Choroid plexus epithelial cell (primary cell): ENCODE results near the gene STEAP1B.
"Not testable (repeated sequence)": the region's sequence is repeated elsewhere in the genome, so short reads cannot be mapped to it uniquely, and the experiment has no call there.

Experiments
- DNase-seq: peaks from one replicate; pipeline ENCODE4 v3.0.0-alpha.2; 2010; ENCODE audit warnings: low read depth
- H3K4me3 ChIP-seq: 2 replicates; pipeline ENCODE4 v1.5.1; 2011; ENCODE audit warnings: low read depth, mild to moderate bottlenecking, control low read depth, low read length, moderate library complexity
- TF ChIP-seq, protein P1 (sequence below): conservative IDR thresholded peaks from 2 replicates; pipeline ENCODE4 v1.5.1; 2011; ENCODE audit warnings: low read depth, mild to moderate bottlenecking, control low read depth, inconsistent platforms, low read length, moderate library complexity

The STEAP1B gene

DNA sequence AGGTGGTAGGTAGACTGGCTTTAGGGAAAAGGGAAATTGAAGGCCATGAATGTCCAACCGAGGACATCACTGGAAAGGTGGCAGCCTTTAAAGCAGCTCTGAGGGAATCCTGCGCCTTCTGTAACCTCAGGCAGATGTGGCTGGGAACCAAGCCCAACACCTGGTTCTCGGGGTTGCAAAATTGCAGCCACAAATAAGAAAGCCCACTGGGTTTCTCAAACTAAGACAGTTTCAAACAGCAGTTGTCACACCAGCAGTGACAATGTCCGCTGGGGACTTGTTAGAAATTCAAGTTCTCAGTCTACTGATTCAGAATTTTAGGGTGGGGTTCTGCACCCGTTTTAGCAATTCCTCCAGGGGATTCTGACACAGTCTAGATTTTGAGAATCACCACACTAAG is 42.7 kb upstream of the STEAP1B start:
- H3K4me3 ChIP-seq = no peak overlapping the region
- TF ChIP-seq, protein P1, sequence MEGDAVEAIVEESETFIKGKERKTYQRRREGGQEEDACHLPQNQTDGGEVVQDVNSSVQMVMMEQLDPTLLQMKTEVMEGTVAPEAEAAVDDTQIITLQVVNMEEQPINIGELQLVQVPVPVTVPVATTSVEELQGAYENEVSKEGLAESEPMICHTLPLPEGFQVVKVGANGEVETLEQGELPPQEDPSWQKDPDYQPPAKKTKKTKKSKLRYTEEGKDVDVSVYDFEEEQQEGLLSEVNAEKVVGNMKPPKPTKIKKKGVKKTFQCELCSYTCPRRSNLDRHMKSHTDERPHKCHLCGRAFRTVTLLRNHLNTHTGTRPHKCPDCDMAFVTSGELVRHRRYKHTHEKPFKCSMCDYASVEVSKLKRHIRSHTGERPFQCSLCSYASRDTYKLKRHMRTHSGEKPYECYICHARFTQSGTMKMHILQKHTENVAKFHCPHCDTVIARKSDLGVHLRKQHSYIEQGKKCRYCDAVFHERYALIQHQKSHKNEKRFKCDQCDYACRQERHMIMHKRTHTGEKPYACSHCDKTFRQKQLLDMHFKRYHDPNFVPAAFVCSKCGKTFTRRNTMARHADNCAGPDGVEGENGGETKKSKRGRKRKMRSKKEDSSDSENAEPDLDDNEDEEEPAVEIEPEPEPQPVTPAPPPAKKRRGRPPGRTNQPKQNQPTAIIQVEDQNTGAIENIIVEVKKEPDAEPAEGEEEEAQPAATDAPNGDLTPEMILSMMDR = no peak
- no peak for DNase-seq

DNA sequence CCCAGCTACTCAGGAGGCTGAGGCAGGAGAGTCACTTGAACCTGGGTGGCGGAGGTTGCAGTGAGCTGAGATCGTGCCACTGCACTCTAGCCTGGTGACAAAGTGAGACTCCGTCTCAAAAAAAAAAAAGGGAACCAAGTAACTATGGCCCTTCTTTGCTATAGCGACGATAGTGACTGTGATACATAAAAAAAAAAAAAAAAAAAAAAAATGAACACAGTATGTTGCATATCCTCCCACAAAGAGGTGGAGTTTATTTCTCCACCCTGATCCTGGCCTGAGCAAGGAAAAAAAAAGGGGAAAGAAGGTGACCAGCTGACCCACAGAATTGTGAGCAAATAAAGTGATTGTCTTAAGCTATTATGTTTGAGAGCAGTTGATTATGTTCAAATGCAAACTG is 42.3 kb upstream of the STEAP1B start:
- TF ChIP-seq, protein P1 = no peak
- DNase-seq = no peak
- no peak overlapping the region for H3K4me3 ChIP-seq

DNA sequence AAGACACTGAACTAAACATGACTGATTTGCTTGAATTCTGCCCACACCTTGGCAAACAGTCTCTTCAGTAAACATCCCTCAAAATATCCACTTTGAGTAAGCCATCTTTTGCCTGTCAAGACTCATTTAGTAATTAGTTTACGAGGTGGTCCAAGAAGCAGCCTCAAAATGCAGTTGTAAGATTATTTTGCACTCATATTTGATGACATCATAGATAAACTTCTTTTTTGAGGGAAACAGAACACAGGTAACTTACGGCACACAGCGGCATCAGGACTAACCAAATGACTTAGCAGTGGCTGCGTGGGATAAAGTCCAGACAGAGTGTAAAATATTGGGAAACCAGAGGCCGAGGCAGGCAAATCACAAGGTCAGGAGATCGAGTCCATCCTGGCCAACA is 41.8 kb upstream of the STEAP1B start:
- no peak overlapping the region for H3K4me3 ChIP-seq
- no peak for DNase-seq
- TF ChIP-seq, protein P1 = no peak

DNA sequence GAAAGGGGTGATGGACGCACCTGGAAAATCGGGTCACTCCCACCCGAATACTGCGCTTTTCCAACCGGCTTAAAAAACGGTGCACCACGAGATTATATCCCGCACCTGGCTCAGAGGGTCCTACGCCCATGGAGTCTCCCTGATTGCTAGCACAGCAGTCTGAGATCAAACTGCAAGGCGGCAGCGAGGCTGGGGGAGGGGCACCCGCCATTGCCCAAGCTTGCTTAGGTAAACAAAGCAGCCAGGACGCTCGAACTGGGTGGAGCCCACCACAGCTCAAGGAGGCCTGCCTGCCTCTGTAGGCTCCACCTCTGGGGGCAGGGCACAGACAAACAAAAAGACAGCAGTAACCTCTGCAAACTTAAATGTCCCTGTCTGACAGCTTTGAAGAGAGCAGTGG is 28.5 kb upstream of the STEAP1B start:
- DNase-seq, H3K4me3 ChIP-seq: not testable (repeated sequence)

DNA sequence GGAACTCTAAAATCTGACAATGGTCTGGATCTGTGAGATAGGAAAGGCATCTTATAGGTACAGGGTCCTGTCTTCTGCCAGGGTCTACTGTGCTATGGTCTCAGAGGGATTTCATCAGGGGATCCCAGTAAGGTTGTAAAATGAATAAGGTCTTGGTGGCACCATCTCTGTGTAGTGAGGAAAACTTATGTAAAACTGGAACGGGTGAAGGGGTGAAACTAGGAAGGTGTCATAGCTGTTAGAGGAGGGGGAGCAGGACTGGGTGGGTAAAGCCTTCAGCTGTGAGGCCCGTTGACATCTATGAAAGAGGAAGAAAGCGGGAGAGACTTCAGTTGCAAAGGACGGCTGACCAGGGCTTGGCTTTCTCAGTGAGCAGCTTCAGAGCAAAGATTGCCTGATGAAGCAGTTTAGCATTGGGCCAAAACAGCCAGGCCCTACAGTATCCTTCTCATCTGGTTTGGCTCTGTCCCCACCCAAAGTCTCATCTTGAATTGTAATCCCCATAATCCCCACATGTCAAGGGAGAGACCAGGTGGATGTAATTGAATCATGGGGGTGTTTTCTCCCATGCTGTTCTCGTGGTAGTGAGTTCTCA is 24.5 kb upstream of the STEAP1B start:
- H3K4me3 ChIP-seq, DNase-seq: not testable (repeated sequence)

DNA sequence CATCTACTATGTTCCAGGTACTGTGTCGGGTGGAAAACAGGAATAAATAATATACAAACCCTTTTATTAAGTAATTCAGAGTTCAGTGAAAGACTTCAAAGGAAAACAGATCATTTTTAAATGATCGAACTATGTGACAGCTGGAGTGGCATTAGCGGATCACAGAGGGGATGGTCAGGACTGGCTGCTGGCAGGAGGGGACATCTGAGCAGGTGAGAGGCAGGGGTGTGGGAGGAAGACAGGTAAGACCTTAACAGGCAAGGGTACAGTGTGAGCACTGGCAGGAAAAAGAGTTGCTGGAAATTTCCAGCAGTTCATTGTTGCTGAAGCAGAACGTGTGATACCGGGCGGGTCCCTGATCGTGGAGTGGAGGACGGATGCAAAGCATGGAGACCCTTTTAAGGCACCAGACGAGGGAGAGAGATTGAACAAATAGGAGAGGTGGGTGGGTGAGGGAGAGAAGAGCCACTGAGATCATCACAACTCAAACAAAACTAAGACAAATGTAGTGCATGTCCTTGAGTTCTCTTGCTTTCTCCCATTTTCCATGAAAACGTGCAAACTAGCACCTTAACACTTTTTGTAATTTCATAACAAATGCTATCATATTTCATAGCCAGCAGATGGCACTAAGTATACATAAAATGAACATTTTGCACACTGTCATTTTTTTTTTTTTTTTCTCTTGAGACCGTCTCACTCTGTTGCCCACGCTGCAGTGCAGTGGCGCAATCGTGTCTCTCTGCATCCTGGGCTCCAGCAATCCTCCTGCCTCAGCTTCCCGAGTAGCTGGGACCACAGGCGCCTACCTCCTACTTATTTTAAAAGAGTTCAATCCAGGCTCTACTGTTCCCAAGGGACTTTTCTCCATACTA is 23.7 kb upstream of the STEAP1B start:
- peak; percentile 72 for DNase-seq
- TF ChIP-seq, protein P1 = peak; percentile 17
- H3K4me3 ChIP-seq = not testable (repeated sequence)

DNA sequence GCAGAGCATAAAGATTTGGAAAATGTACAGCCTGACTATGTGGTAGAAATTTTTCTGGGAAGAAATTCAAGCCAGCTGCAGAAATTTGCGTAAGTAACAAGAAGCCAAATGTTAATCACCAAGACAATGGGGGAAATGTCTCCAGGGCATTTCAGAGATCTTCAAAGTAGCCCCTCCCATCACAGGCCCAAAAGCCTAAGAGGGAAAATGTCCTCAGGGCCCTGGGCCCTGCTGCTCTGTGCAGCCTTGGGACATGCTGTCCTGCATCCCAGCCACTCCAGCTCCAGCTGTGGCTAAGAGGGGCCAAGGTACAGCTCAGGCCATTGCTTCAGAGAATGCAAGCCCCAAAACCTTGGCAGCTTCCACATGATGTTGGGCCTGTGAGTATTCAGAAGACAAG is 19.6 kb upstream of the STEAP1B start:
- not testable (repeated sequence) for DNase-seq, H3K4me3 ChIP-seq

DNA sequence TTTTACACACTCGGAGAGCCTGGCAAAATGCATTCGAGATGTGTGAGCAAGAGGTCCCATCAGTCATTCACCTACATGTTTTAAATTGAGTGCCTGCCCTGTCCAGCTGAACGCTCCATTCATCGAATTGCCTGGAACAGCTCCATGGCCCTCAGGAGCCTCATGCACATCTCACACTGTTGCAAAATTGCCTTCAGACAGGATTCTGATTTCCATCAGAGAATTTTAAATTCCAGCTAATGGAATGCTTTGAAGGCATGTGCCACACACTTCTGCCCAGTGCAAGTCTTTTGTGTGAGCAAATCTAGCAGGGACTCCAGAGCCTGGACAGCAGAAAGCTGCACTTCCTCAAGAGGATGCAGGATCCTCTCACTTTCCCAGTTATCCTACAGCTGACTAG is 17.0 kb upstream of the STEAP1B start:
- H3K4me3 ChIP-seq, DNase-seq: not testable (repeated sequence)

DNA sequence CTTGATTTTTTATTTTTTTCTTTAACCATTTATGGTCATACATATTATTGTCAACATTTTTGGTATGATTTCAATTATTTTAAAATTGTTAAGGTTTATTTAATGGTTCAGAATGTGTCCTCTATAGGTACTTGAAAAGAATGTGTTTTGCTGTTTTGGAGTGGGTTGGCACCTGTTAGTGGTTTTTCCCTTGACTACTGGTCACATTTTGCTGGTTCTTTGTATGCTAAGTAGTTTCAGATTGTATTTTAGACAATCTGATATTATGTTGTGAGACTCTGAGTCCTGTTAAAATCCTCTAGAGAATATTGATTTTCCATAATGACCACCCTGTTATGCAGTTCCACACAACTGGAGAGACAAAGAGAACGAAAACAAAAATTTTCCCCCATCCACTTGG is 15.0 kb upstream of the STEAP1B start:
- not testable (repeated sequence) for DNase-seq, H3K4me3 ChIP-seq

DNA sequence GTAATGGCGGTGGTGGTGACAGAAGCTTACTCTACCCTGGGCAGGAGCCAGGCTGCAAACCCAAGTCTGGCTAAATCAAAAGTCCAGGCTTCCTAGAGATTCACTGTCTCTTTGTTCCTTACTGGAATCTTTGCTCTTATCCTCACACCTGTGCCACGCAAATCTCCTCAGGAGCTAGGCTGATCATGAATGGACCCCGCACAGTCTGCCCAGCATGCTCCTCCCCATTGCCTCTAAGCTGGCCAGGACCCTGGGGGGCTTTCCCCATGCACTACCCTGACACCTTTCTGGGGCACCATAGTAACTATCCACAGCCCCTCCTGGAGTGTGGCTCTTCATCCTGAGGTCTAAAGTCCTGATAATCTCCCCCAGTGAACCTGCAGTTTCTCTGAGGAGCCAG is 7.3 kb upstream of the STEAP1B start:
- not testable (repeated sequence) for DNase-seq, H3K4me3 ChIP-seq

DNA sequence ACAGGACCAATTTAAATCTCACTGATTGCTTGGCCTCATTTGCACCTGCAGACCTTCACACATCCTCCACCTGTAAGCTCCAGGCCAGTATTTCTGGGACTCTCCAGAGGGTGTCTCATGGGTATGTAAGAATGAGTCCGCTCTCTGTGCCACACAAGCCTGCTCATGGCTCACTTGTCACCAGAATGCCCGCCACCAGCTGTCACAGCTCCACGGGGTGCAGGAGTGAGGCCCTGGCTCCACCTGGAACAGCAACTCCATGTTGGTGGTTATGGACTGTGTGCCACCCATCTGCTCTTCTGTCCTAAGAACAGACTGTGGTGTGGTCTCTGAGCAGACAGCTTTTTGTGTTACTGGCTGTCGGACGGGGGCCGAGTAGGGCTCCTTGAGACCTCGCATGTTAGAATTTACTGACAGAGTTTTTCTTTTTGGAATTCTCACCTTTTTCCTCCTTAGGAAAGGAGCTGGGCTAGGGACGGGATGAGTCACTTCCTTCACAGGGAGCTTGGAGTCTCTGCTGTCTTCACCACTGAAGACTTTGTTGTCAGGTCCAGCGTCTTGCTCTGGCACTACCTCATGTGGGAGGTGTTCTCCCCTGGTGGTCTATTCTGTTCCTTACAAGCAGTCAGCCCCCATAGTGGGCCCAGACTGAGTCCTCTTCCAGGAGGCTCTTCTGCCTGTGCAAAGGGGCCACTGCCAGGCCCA is 6.5 kb upstream of the STEAP1B start:
- DNase-seq, H3K4me3 ChIP-seq: not testable (repeated sequence)
